Posterior vena cava (tissue), 2 donors: Measurements from ENCODE around the gene DUS1L. TPM values are rescaled to one million over a fixed set of nuclear protein-coding genes. Genes with fewer than 3 reads are reported as not detected.

ENCODE experiments used
- DNase-seq: peaks from one replicate; pipeline ENCODE4 v3.0.0-alpha.2; 2020; ENCODE audit warnings: low spot score
- intact Hi-C, 2 donors: fragments of 100-400 bp; cut with DNase I; formaldehyde crosslinking; loops; one replicate each; pipeline versions ENCODE4 v1.14.1 to v1.14.2; 2022 to 2023
- total RNA-seq, 2 donors: library from RNA; stranded (reverse); fragmentation: NEBNext Ultra II Directional; extraction: Animal tissue kit (Norgen Biotek cat#: 25700); gene quantifications; one replicate each; pipeline ENCODE4 v1.2.1, GENCODE V29; 2021
- donor health status: DM: yes; HTN: yes; CAD: no.
- donor health status: DM: yes; HTN: yes; CAD: no.

The DUS1L gene
- total RNA-seq, 2 donors from 2014 or later, result 47.8 to 48.6 TPM

- DNase-seq, result no peak
- intact Hi-C loops, result no loop called here
Observed at GRCh38 chr17:82101767-82102679, 36.4 kb upstream of the DUS1L start.

- intact Hi-C loops, result no loop called here
- DNase-seq, result no peak
Observed at GRCh38 chr17:82101301-82101715, 35.7 kb upstream of the DUS1L start.

- intact Hi-C loops, result no loop called here
- no peak for DNase-seq
Observed at GRCh38 chr17:82100502-82101298, 35.1 kb upstream of the DUS1L start.

DNA sequence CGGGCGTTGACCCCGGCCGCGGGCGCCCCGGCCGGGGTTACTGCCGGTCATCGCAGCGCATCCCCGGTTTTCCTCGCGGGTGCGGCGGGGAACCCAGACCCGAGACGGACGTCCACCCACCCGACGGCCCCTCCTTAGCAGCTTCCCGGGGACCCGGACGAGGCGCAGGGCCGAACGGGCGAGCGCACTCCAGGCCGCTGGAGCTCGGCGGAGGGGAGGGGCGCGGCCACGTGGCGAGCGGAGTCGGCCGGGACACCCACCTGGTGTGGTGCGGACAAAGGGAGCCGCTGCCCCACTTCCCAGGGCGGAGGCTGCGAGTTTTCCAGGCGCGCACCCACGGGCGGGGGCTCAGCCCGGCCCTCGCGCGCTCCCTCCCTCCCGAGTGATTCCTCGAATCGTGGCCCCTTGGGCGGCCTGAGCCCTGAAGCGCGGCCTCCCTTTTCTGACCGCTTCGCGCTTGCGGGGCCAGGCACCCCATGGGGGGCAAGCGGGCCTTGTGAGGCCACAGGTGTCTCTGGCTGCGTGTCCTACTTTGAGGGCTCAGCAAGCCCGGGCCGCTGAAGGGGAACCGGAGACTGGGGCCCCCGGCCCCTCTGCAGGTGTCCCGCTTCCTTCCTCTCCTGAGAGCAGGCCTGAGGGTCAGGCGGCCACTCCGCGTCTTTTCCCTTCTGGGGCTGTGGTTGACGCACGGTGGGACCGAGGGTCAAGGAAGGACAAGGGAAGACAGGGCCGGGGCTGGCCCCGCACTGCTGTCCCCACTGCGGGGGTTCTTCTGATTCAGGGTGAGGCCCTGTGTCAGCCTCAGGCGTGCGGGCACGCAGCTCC is 33.5 kb upstream of the DUS1L start:
- intact Hi-C loops, result no loop called here
- no peak for DNase-seq

DNA sequence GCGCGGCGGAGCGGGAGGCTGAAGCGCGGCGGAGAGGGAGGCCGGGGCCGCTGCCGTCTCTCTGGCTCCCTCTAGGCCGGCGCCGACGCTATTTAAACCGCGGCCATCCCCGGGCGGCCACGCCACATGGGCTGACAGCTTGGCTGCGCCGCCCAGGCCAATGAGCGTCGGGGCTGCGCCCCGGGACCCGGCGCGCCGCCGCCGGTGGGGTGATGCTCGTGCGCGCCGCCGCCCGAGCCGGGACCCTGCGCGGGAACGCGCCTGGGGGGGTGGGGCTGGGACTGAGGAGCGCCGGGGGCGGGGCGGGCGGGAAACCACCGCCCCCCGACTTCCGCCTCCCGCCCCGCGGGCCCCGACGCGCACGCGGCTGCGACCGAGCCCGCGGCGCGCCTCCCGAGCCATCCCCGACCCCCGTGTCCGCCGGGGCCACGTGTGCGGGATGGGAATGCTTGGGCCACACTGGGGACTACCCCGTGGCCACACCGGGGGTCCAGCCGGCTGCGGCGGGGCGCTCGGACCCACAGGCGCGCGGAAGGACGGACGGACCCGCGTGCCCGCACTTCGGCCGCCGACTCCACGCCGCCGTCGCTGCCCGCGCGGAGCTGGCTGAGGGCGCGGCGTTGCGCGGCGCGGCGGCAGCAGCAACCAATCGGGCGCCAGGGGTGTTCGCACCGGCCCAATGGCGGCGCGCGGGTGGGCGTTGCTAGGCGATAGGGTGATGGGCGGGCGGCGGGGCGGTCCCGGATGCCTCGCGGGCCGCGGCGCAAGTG is 32.8 kb upstream of the DUS1L start, which contains the start of gene FASN:
TSS of gene FASN (minus strand) at position 68 of the 770 bp plus-strand sequence. CDS start 1,791 bp downstream, outside the sequence.
- DNase-seq, result peak; percentile 98
- intact Hi-C loops, result no loop called here

DNA sequence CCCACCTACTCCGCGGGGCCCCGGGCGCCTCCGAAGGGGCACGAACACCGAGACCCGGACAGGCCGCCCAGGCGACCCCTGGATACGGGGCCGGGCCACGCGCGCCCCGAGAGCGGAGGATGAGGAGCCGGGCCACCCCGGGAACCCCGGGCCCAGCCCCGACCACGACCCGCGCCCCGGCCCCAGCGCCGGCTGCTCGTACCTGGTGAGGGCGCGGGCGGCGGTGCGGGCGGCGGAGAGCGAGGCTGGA is 32.2 kb upstream of the DUS1L start:
- DNase-seq, result no peak
- intact Hi-C loops, result no loop called here

- intact Hi-C loops, result no loop called here
- DNase-seq, result no peak
Observed at GRCh38 chr17:82097184-82097918, 31.7 kb upstream of the DUS1L start.

- no peak for DNase-seq
- intact Hi-C loops, result no loop called here
Observed at GRCh38 chr17:82096709-82097183, 31.1 kb upstream of the DUS1L start.

- no peak for DNase-seq
- intact Hi-C loops, result no loop called here
Observed at GRCh38 chr17:82095777-82096708, 30.4 kb upstream of the DUS1L start.

- intact Hi-C loops, result no loop called here
- no peak for DNase-seq
Observed at GRCh38 chr17:82094931-82095776, 29.6 kb upstream of the DUS1L start.

DNA sequence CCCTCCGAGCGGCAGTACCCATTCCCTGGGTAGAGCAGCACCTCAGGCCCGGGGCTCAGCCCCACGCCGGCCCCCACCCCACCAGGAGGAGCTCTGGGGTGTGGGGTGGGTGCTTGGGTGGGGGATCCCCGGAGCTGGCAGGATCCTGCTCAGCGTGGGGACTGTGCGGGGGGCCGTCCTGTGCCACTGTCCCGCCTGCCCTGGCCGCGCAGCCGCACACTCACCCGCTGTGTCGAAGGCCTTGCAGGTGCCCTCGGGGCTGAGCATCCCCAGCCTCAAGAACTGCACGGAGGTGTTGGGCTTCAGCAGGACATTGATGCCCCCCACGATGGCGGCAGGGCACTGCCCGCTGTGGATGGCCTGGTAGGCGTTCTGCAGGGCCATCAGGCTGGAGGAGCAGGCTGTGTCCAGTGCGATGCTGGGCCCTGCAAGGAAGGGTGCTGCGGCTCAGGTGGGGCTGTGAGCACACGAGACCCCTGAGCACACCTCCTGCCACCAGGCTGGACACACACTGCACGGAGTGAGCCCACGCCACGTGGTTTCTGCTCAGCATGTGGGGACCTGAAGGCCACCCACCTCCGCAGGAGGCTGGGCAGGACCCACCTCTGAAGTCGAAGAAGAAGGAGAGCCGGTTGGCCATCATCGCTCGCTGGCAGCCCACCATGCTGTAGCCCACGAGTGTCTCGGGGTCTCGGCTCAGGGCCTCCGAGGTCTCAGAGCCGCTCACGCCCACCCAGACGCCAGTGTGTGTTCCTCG is 27.6 kb upstream of the DUS1L start:
- DNase-seq, result no peak
- intact Hi-C loops, result no loop called here

DNA sequence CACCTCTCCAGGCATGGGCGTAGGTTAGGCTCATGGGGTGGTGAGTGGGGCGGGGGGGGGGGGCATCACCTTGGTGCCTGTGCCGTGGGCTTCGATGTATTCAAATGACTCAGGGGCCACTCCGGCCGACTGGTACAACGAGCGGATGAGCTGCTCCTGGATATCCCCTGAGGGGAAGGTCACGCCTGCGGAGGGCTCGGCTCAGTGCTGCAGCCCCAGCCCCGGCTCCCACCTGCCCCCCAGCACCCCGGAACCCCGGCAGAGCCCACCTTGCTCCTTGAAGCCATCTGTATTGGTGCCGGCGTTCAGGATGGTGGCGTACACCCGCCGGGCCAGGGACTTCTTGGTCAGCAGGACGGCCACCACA is 27.0 kb upstream of the DUS1L start:
- intact Hi-C loops, result no loop called here
- no peak for DNase-seq

GRCh38 chr17:82092094-82092586 is 26.5 kb upstream of the DUS1L start:
- DNase-seq, result no peak

DNA sequence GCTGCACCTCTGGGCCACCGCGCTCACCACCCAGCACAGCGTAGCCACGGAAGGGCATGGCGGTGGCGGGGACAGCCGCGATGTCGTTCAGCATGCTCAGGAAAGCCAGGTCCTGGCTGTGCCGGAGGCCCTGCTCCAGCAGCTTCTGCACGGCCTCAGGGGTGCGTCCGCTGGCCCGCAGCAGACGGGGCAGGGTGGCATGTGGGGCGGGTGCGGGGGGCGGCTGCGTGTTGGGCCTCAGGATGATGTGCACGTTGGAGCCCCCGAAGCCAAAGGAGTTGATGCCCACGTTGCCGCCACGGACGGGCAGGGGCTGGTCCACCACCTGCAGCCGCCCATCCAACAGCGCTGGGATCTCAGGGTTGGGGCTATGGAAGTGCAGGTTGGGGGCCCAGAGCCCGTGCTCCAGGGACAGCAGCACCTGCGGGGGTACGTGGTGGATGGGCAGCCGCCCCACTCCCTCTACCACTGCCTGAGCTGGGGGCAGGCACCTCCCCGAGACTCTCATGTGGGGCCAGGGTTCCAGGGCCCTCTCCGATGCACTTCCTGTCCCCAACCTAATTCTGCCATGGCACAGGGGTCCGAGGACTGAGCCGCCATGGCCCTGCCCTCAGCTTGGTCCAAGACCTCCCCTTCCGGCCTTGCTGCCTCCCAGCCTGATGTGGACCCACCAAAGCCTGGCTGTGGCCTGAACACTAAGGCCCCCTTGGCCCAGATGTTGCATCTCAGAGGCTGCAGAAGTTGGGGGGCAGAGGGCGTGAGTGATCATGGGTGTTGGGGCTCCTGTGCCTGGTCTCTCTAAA is 25.9 kb upstream of the DUS1L start:
- intact Hi-C loops, result no loop called here
- DNase-seq, result no peak

More at GRCh38 chr17:82092094-82092586, 26.5 kb upstream of the DUS1L start:
- intact Hi-C loops, result no loop called here
